ENCODE measurements around the gene EEA1.
A peak's percentile ranks its signal among the peaks of the same experiment; 100 is the strongest.

The EEA1 gene

DNA sequence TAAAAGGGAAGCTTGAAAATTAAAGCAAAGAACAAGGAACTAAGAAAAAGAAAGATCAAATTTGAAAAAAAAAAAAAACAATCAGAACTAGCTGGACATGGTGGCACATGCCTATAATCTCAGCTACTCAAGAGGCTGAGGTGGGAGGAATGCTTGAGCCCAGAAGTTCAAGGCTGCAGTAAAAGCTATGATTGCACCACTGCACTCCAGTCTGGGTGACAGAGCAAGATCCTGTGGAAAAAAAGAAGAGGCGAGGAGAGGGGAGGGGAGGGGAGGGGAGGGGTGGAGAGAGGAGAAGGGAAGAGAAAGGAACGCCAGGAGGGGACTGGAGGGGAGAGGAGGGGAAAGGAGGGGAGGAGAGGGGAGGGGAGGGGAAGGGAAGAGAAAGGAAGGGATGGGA is 43.0 kb downstream of the EEA1 start:
- DNase-seq (ENCODE audit: low read depth): no peak

DNA sequence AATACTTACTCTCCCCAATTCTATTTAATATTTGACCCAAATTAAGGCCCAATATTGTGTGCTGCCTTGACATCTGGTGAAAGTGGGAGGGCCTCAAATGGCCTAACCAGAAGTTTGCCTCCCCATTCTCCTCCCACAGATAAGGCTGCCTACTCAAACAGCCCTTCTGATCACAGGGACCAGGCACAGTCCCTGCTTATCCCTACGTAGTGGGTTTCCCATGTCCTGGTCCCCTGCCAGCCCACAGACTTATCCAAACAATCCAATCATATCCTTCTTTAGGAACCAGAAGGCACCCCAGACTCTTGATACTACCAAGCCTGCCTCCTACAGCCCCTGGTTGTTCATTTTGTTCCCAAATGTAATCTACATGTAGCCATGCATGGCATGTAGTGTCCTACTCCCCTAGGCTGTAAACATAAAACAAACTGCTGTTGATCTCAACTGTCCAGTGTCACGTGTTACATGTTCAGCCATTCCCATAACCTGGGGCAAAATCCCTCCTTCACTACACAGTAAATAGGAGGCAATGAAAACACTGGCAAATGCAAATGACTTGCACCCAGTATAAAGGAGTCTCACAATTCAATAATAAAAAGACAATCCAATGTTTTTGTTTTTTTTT is 49.3 kb downstream of the EEA1 start:
- no peak for DNase-seq (ENCODE audit: low read depth)

GRCh38 chr12:92877904-92878303 is 51.2 kb downstream of the EEA1 start:
- no peak for DNase-seq (ENCODE audit: low read depth)

DNA sequence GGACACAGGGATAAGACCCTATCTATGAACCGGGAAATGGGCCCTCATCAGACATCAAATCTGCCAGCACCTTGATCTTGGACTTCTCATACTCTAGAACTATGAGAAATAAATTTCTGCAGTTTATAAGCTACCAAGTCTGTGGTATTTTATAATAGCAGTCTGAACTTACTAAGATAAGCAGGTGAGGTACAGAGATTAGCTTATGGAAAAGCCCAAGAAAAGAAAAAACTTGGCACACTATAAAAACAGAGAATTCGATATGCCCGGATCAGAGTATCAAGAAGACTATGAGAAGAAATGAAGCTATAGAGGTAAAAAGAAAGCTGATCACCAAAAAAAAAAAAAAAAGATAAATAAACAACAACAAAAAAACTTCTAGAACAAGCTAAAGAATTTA is 52.6 kb downstream of the EEA1 start:
- DNase-seq (ENCODE audit: low read depth): no peak

DNA sequence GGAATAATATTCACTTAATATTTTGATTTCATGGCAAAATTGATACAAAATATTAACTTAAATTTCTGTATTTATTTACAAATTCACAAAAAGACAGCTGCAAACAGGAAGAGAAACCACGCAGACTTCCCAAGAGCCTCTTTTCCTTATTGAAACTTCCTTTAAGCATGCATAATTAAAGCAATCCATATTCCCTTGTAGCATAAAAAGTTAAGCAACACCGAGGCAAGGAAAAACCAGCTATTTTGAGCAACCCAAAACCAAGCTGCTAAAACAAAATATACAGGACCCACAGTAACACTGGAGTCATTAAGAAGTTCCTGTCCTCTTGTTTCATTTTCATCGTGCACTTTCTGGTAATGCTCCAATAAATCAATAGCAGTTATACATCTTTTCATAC is 58.0 kb downstream of the EEA1 start:
- DNase-seq (ENCODE audit: low read depth): peak; percentile 69

DNA sequence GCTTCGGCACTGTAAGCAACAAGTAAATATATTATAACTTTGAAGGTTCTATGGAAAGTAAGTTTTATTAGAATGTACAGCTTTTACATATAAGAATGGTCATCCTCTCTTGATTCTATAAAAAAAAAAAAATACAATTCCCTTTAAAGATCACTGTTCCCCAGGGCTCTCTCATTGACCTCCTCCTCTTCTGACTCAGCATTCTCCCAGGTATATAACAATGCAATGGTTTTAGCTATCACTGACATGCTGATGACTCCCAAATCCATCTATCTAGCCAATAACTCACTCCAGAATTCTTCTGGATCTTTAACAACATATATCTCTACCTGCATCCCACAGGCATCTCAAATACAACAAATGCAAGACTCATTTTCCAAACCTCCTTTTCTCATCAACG is 62.7 kb downstream of the EEA1 start:
- no peak for DNase-seq (ENCODE audit: low read depth)

DNA sequence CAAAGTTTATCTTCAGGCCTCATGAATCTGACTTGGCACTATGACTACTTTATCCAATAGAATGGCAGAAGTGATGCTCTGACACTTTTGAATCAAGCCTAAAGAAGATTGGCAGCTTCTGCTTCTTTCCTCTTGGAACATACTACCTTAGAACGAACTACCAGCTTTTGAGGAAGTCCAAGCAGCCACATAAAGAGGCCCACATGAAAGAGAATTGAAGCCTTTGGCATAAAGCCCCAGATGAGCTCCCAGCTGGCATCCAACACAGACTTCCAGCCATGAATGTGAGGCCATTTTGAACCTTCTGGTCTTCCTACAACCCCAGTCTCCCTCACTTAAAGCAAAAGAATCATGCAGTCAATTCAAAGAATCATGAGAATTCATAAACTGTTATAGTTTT is 65.8 kb downstream of the EEA1 start:
- no peak for DNase-seq (ENCODE audit: low read depth)

DNA sequence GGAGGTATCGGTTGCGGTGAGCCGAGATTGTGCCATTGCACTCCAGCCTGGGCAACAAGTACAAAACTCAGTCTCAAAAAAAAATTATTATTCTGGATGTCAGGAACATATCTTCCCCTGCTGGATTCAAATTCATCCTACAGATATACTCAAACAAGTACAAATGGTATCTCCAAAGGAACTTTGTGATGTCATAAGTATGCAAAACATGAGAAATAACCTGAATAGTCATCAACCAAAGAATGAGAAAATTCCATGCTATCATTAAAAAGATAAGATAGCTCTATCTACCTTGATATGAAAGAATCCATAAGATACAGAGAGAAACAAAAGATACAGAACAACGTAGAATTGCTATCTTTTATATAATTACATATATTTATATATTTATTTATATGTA is 67.7 kb downstream of the EEA1 start:
- no peak for DNase-seq (ENCODE audit: low read depth)

DNA sequence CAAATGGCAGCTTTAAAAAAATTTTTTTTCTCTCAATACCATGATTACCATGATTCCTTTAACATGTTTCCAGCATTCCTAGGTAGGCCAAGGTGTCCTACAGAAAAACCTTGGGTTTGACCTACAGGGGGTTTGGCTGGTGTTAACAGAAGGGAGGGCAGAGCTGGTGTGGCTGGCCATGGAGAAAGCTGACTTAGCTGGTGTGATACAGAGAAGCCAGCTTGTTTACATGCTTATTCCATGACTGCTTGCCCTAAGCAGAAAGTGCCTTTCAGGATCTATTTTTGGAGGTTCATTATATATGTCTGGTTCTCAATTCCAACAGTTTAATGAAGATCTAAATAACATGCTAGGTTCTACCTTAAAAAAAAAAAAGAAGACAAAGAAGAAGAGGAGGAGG is 68.6 kb downstream of the EEA1 start:
- no peak for DNase-seq (ENCODE audit: low read depth)

DNA sequence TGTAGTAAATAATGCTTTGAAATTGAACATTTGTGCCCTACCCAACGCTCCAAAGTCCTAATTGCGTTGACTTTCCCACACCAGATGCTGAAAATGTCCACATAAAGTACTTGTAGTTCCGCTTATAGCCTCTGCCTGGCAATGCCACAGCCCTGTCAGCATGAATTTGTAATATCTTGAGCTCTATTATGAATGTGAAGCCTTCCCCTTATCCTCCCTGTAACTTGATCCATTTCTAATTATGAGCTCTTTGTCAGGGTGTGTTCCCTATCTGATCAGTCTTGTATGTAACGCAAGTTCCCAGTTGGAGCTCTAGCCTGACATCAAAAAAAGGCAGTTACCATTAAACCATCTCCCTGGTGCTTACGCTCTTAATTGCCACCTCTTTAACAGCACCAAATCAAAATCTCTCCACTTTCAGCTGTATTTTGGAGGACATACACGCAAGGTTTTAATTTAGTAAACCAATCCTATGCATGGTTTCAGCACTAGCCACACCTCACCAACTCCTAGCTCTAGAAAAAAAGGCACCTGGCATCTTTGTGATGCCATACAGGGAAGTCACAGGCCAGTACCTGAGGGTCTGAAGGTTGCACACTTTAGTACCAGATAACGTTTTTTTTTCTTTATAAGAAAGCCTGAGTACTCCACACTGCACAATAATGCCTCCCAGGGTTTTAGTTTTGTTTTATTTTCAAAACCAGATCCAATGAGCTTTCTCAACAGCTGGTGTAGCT is 69.3 kb downstream of the EEA1 start:
- DNase-seq (ENCODE audit: low read depth): no peak

DNA sequence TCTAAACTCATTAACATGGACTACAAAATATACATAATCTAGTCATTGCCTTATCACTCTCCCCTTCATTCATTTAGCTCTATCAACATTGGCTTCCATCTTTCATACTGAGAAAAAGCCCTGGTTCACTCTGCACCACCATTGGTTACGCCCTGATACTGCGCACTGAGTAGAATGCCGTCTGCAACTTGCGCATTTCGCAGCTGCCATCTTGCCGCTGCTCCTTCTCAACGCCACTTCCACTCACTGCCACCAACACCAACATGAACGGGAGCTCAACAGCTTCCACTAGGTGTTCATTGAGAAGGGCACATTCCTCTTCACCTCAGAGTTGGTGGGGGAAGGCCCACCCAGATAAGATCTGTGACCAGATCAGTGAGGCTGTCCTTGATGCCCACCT is 71.3 kb downstream of the EEA1 start:
- DNase-seq (ENCODE audit: low read depth): no peak

DNA sequence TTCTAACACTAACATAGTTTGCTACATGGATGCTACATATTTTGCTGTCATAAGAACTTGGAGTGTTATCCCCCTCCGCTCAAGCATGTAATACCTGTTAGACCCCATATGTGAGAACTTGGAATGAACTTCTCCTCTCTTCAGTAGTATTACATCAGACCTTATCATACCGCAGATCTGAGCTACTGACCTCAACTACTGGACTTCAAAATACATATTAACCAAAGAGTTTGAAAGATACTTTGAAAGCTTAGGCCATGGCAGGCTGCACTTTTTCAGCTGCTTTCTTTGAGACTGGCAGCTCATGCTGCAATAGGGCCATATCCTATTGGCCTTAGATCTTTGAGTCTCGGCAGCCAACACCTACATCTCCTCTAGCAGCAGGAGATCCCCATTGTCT is 74.8 kb downstream of the EEA1 start:
- no peak for DNase-seq (ENCODE audit: low read depth)

DNA sequence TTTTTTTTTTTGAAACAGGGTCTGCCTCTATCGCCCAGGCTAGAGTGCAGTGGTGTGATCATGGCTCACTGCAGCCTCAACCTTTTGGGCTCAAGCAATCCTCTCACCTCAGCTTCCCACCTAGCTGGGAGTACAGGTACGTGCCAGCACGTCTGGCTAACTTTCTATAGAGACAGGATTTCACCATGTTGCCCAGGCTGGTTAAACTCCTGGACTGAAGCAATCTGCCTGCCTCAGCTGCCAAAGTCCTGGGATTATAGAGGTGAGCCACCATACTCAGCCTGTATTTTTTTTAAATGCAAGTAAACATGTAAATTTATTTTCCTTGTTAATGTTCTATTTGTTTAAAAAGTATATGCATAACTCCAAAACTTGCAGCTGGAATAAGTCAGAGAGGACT is 80.4 kb downstream of the EEA1 start:
- DNase-seq (ENCODE audit: low read depth): no peak

- DNase-seq (ENCODE audit: low read depth): peak; percentile 12
Measured at GRCh38 chr12:92847368-92847767, 81.7 kb downstream of the EEA1 start.

DNA sequence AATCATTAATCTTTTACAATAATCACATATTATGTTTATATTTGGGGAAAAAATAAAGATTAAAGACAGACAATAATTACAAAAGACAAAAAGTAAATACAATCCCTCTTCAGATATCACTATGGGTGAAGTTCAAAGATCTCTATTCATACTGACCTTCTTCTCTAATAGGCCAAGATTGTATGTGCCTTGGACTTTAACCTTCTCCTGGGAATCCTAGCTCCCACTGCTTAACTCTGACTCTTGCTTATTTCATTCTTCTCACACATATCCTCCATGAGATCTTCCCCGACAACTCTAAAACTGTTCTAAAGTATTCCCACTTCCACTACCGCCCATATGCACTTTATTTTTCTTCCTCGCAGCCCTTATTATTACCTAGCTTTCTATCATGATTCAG is 83.8 kb downstream of the EEA1 start:
- no peak for DNase-seq (ENCODE audit: low read depth)

DNA sequence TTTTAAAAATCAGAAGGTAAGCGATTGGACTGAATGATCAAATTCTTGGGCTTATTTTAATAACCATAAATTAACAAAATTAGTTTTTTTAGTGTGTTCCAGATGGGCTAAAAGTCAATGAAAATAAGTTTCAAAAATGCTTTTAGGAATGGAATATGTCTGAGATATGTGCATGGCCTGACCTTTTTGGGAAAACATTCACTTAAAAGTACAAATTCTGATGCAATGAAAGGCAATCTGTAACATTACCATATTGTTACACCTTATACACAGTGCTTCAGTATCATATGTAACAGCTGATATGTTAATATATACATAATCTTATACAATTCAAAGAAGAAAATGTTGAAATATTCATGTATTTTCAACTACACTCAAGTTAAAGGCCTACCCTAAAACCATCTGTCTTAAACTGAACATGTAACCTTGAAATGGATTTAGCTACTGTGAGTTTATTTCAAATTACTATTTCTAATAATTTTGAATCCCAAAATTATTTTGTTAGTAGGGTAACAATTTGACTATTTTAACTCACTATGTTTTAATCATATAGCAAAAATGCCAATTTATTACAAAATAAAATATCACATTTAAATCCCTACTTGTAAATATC is 84.8 kb downstream of the EEA1 start:
- DNase-seq (ENCODE audit: low read depth): peak; percentile 8

- no peak for DNase-seq (ENCODE audit: low read depth)
Measured at GRCh38 chr12:92829686-92830282, 99.3 kb downstream of the EEA1 start.

DNA sequence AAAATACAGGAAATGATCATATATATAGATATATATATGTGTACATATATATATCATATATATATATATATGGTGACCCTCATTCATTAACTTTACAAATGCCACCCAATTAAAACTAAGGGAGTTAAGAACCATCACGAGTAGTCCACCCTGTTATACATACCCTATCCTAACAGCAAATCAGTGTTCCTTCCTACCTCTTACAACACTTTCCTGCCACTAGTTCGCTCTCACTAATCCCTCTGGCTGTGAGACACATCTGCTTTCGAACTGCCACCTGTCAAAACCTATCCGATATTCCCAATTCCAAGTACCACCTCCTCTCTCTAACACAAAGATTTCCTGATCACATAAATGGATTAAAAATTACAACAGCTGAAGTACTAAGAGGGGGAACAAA is 100.5 kb downstream of the EEA1 start:
- no peak for DNase-seq (ENCODE audit: low read depth)

DNA sequence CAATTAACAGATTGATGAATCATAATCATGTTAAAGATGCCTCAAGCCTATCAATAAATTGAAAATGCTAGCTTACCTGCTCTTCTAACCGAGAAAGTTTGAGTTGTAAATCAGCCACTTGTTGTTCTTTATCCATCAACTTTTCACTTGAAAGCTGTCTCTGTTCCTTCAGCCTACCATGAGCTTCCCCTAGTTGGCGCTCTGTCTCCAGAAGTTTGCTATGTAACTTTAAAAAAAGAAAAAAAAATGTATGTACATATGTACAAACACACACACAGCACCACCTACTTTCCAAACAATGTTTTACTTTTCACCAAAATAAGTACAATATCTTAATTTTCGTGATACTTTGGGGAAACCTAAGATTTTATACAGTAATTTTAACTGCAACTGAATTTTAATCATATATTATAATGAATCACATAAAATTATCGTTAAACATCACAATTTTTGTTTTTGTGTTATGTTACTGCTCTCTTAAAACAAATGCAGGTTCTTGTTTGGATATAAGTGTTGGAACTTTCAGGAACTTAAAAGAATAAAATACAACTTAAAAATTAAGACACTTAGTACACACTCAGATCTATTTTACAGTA is 101.2 kb downstream of the EEA1 start:
- DNase-seq (ENCODE audit: low read depth): peak; percentile 47

DNA sequence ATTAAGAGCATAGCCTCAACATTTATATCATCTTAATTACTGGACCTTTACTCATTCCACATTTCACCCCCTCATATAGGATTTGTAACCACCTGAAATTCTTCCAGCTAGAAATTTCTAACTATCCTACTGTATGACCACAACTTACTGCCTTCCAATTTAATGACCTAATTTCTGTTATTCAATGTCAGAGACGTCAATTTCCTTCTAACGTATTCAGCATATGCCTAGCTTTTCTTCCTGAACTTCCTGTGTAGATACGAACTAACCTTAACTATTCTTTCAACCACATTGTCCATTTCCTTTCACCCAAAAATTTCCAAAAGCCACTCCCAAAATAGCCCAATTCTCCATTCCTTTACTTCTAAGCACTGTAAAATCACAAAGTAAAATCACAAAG is 108.0 kb downstream of the EEA1 start:
- DNase-seq (ENCODE audit: low read depth): no peak

DNA sequence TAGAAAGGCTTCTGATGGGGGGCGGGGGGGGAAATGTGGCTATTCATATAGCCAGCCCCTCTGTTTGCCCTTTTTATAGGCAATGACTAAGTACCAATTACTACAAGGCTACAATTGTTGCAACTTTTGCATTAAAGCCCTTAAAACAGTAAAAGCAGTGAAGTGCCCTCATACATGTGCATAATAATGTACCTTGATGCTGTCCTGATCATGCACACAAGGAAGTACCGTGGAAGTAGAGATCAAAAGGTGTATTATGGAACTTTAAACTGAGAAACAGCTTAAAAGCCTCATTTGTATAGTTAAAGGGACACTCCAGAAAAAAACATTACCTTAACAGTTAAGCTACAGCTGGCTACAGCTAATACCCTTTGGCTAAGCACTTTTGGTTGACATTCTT is 114.5 kb downstream of the EEA1 start:
- no peak for DNase-seq (ENCODE audit: low read depth)

DNA sequence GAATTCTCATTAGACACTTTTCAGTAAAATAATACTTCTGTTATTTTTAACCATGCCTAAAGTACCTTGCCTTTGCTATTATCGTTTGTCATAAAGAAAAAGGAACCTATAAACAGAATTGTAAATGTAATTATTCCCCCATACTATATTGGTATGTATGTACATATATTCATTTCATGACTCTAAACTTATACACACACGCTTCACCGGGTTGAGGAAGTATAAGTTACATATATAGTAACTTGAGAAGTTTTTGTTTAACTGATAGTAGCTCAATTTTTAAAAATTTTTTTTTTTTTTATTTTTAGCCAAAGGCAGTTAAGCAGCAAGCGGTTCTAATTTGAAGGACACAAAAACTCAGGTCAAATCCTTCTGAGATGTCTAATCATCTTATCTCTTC is 118.7 kb downstream of the EEA1 start:
- DNase-seq (ENCODE audit: low read depth): no peak

DNA sequence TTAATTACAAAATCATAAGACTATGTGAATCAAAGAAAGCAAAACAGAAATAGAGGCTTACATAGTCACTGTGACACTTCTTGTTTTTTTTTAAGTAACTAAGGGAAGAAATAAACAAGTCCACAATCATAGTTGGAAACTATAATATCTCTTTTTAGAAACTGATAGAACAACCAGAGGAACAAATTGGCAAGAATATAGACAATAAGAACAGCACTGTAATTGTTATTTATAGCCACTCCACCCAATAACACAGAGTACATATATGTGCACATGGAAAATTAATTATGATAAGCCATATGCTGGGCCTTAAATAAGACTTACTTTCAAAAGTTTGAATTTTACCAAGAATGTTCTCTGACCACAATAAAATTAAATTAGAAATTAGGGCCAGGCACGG is 125.2 kb downstream of the EEA1 start:
- no peak for DNase-seq (ENCODE audit: low read depth)
